ENCODE measurements around the gene CDK14.

Gene CDK14

GRCh38 chr7:90595801-90596670, at the start of gene CDK14:
CDK14 (plus strand) TSS chr7:90596321; CDS start chr7:90596628, 307 bp downstream.
- peak in 2 of 6 experiments; percentile 1 to 6 for DNase-seq

- DNase-seq, result no peak
Observed at GRCh38 chr7:90551036-90551435, 45.1 kb upstream of the CDK14 start.

GRCh38 chr7:90552521-90552920, 43.6 kb upstream of the CDK14 start:
- DNase-seq, result no peak

- no peak for DNase-seq
Observed at GRCh38 chr7:90560730-90561129, 35.4 kb upstream of the CDK14 start.

- DNase-seq, result no peak
Observed at GRCh38 chr7:90563286-90563685, 32.8 kb upstream of the CDK14 start.

- no peak for DNase-seq
Observed at GRCh38 chr7:90564455-90564854, 31.7 kb upstream of the CDK14 start.

- DNase-seq, result no peak
Observed at GRCh38 chr7:90568213-90568612, 27.9 kb upstream of the CDK14 start.

GRCh38 chr7:90569368-90569767, 26.8 kb upstream of the CDK14 start:
- DNase-seq, result no peak

- DNase-seq, result no peak
Observed at GRCh38 chr7:90570373-90570959, 25.7 kb upstream of the CDK14 start.

GRCh38 chr7:90574146-90574819, 21.8 kb upstream of the CDK14 start:
- no peak for DNase-seq

- no peak for DNase-seq
Observed at GRCh38 chr7:90574820-90575187, 21.3 kb upstream of the CDK14 start.

- DNase-seq, result no peak
Observed at GRCh38 chr7:90579181-90579688, 16.9 kb upstream of the CDK14 start.

GRCh38 chr7:90580051-90580450, 16.1 kb upstream of the CDK14 start:
- DNase-seq, result no peak

- DNase-seq, result no peak
Observed at GRCh38 chr7:90582164-90582563, 14.0 kb upstream of the CDK14 start.

GRCh38 chr7:90584378-90584777, 11.7 kb upstream of the CDK14 start:
- DNase-seq, result no peak

- DNase-seq, result no peak
Observed at GRCh38 chr7:90586091-90586490, 10.0 kb upstream of the CDK14 start.

GRCh38 chr7:90587766-90588165, 8.4 kb upstream of the CDK14 start:
- no peak for DNase-seq

GRCh38 chr7:90592033-90592432, 4.1 kb upstream of the CDK14 start:
- DNase-seq, result no peak

- no peak for DNase-seq
Observed at GRCh38 chr7:90593205-90593604, 2.9 kb upstream of the CDK14 start.

GRCh38 chr7:90594751-90595317, 1.3 kb upstream of the CDK14 start:
- DNase-seq, result no peak

GRCh38 chr7:90595342-90595800, 750 bp upstream of the CDK14 start:
- DNase-seq, result no peak

- DNase-seq, result no peak
Observed at GRCh38 chr7:90596671-90597562, 796 bp downstream of the CDK14 start.
